ENCODE data around the gene TMED8.
"Not testable (repeated sequence)": the region's sequence is repeated elsewhere in the genome, so short reads cannot be mapped to it uniquely, and the experiment has no call there.

The TMED8 gene

GRCh38 chr14:77359626-77360025 lies 17.3 kb downstream of the TMED8 start:
- no peak for DNase-seq

- DNase-seq = no peak
Observed at GRCh38 chr14:77356899-77357298, 20.0 kb downstream of the TMED8 start.

GRCh38 chr14:77355811-77356210 lies 21.1 kb downstream of the TMED8 start:
- no peak for DNase-seq

- no peak for DNase-seq
Observed at GRCh38 chr14:77353469-77354141, 23.3 kb downstream of the TMED8 start.

- peak; percentile 75 for DNase-seq
Observed at GRCh38 chr14:77347751-77348150, 29.1 kb downstream of the TMED8 start.

- no peak for DNase-seq
Observed at GRCh38 chr14:77346495-77346894, 30.4 kb downstream of the TMED8 start.

- no peak for DNase-seq
Observed at GRCh38 chr14:77344377-77344996, 32.4 kb downstream of the TMED8 start.

GRCh38 chr14:77343662-77344061 lies 33.2 kb downstream of the TMED8 start:
- no peak for DNase-seq

GRCh38 chr14:77342726-77343397 lies 34.0 kb downstream of the TMED8 start:
- no peak for DNase-seq

GRCh38 chr14:77340389-77340788 lies 36.5 kb downstream of the TMED8 start:
- DNase-seq = no peak

GRCh38 chr14:77339407-77339806 lies 37.5 kb downstream of the TMED8 start:
- DNase-seq = no peak

GRCh38 chr14:77338302-77338701 lies 38.6 kb downstream of the TMED8 start:
- DNase-seq = no peak

- no peak for DNase-seq
Observed at GRCh38 chr14:77337880-77338279, 39.0 kb downstream of the TMED8 start.

GRCh38 chr14:77337255-77337654 lies 39.6 kb downstream of the TMED8 start:
- not testable (repeated sequence) for DNase-seq

GRCh38 chr14:77335576-77335975 lies 41.3 kb downstream of the TMED8 start:
- no peak for DNase-seq

- DNase-seq = no peak
Observed at GRCh38 chr14:77329872-77330271, 47.0 kb downstream of the TMED8 start.

GRCh38 chr14:77327111-77327510 lies 49.8 kb downstream of the TMED8 start:
- no peak for DNase-seq

GRCh38 chr14:77325746-77326094 lies 51.2 kb downstream of the TMED8 start:
- no peak for DNase-seq

- no peak for DNase-seq
Observed at GRCh38 chr14:77324816-77325745, 51.8 kb downstream of the TMED8 start.

- no peak for DNase-seq
Observed at GRCh38 chr14:77324289-77324688, 52.6 kb downstream of the TMED8 start.

GRCh38 chr14:77323571-77323970 lies 53.3 kb downstream of the TMED8 start:
- DNase-seq = no peak

- DNase-seq = no peak
Observed at GRCh38 chr14:77322951-77323350, 53.9 kb downstream of the TMED8 start.

- peak; percentile 51 for DNase-seq
Observed at GRCh38 chr14:77322250-77322902, 54.5 kb downstream of the TMED8 start.
